ENCODE data around the gene DKK2. TPM values are rescaled to one million over a fixed set of nuclear protein-coding genes. Genes with fewer than 3 reads are reported as not detected.
"Not testable (repeated sequence)": the region's sequence is repeated elsewhere in the genome, so short reads cannot be mapped to it uniquely, and the experiment has no call there.

Gene DKK2
- total RNA-seq, 4 donors from 2014 or later = 0.61 to 3.2 (median 1.8) TPM

- WGBS, 2 donors = 72 to 89% methylated on average over 2 of the region's 2 CpGs
- H3K4me3 ChIP-seq (ENCODE audit: low read depth, poor library complexity, severe bottlenecking) = no peak overlapping the region
- TF ChIP-seq CTCF (IDR thresholded peaks at IDR 0.05) (no peak), POLR2A (IDR thresholded peaks at IDR 0.05) (no peak)
- no peak for DNase-seq (ENCODE audit: low spot score in 2 of 2)
- intact Hi-C loops (cut with DNase I; ENCODE audit: low total_unique reads) = no loop called here
These were observed 106.9 kb downstream of the DKK2 start for GRCh38 chr4:106929248-106929647.

GRCh38 chr4:106914223-106914622, 121.9 kb downstream of the DKK2 start:
- no peak overlapping the region for H3K4me3 ChIP-seq (ENCODE audit: low read depth, poor library complexity, severe bottlenecking)
- intact Hi-C loops (cut with DNase I; ENCODE audit: low total_unique reads) = no loop called here
- no peak for TF ChIP-seq CTCF (IDR thresholded peaks at IDR 0.05)
- no peak for TF ChIP-seq POLR2A (IDR thresholded peaks at IDR 0.05)
- 73 to 84% methylated on average over 3 of the region's 3 CpGs for WGBS, 2 donors
- no peak for DNase-seq (ENCODE audit: low spot score in 2 of 2)

DNA sequence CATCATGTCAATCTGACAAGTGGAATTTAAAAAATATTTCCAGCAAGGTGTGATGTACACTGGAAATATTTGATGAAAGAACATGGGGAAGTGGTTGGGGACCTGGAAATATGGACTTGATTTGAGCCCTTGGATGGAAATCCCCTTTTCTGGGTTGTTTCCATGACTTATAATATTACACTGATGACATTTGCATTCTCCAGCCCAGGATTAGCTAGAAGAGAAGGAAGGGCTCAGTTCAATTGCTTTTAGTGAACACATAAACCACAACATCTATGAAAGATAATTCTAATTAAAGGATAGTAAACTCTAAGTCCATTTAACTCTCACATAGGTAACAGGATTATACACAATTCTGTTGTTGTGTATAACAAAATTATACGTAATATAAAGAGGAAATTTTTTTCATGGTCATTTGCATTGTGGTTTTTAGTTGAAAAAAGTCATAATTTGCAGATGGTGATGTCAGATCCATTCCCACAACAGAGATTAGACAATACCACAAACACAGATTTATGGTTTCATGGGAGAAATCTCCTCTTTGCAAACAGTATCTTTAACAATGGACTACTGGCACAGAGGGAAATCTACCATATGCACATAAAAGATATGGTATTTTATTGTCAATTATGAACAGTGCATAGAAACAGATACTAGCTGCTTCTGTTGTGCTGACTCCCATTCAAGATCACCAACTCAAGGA, 126.5 kb downstream of the DKK2 start:
- WGBS, 2 donors = 79 to 80% methylated on average over 1 of the region's 1 CpG
- no peak for TF ChIP-seq CTCF (IDR thresholded peaks at IDR 0.05)
- TF ChIP-seq POLR2A (IDR thresholded peaks at IDR 0.05) = no peak
- no peak for DNase-seq (ENCODE audit: low spot score in 2 of 2)
- H3K4me3 ChIP-seq (ENCODE audit: low read depth, poor library complexity, severe bottlenecking) = no peak overlapping the region
- intact Hi-C loops (cut with DNase I; ENCODE audit: low total_unique reads) = no loop called here

DNA sequence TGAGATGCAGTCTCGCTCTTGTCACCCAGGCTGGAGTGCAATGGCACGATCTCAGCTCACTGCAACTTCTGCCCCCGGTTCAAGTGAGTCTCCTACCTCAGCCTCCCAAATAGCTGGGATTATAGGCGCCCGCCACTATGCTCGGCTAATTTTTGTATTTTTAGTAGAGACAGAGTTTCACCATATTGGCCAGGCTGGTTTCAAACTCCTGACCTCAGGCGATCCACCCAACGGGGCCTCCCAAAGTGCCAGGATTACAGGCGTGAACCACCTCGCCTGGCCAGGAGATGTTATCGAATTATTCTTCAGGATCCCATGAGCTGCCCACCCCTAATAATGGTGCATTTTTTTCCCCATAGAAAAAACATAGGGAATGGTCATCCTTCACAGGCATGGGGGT, 128.1 kb downstream of the DKK2 start:
- intact Hi-C loops (cut with DNase I; ENCODE audit: low total_unique reads); H3K4me3 ChIP-seq (ENCODE audit: low read depth, poor library complexity, severe bottlenecking); DNase-seq (ENCODE audit: low spot score in 2 of 2): not testable (repeated sequence)
- 94 to 95% methylated on average over 11 of the region's 11 CpGs for WGBS, 2 donors

- no peak overlapping the region for H3K4me3 ChIP-seq (ENCODE audit: low read depth, poor library complexity, severe bottlenecking)
- WGBS, 2 donors = 69 to 80% methylated on average over 2 of the region's 2 CpGs
These were observed 128.9 kb downstream of the DKK2 start for GRCh38 chr4:106907216-106907615.

GRCh38 chr4:106906728-106907127, 129.4 kb downstream of the DKK2 start:
- H3K4me3 ChIP-seq (ENCODE audit: low read depth, poor library complexity, severe bottlenecking) = no peak overlapping the region
- intact Hi-C loops (cut with DNase I; ENCODE audit: low total_unique reads) = no loop called here
- TF ChIP-seq CTCF (IDR thresholded peaks at IDR 0.05) (no peak), POLR2A (IDR thresholded peaks at IDR 0.05) (no peak)
- 88 to 95% methylated on average over 1 of the region's 1 CpG for WGBS, 2 donors
- no peak for DNase-seq (ENCODE audit: low spot score in 2 of 2)

More at GRCh38 chr4:106907216-106907615, 128.9 kb downstream of the DKK2 start:
- no peak for TF ChIP-seq POLR2A (IDR thresholded peaks at IDR 0.05)
- TF ChIP-seq CTCF (IDR thresholded peaks at IDR 0.05) = no peak
- intact Hi-C loops (cut with DNase I; ENCODE audit: low total_unique reads) = no loop called here
- DNase-seq (ENCODE audit: low spot score in 2 of 2) = no peak
